Measurements from ENCODE around the gene ARF6.

DNA sequence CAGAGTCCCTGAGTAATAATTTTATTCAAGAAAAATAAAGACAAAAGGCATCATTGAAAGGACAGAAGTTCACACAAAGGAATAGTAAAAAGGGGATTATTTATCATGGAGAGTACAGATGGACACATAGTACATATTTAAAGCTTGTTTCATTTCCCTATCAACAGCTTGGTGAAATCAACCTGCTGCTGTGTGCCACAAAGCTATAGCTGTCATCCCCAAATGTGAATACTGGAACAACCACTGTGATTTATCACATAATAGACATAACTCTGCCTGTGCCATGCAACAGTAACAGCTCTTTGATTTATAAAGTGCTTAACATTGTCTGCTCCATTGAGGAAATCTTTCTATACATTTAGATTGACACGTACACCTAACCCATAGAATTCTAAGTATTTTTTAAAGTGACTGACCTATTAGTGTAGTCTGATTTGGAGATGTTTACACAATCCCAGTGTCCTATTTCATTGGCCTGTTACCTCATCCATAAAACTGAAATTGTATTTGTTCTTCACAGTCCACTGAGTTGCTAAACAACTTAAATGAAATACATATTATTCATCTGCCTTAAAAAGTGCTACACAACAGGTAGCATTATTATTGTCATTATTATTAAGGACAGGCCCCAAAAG lies 43.6 kb upstream of the ARF6 start:
- TF ChIP-seq, protein P1, sequence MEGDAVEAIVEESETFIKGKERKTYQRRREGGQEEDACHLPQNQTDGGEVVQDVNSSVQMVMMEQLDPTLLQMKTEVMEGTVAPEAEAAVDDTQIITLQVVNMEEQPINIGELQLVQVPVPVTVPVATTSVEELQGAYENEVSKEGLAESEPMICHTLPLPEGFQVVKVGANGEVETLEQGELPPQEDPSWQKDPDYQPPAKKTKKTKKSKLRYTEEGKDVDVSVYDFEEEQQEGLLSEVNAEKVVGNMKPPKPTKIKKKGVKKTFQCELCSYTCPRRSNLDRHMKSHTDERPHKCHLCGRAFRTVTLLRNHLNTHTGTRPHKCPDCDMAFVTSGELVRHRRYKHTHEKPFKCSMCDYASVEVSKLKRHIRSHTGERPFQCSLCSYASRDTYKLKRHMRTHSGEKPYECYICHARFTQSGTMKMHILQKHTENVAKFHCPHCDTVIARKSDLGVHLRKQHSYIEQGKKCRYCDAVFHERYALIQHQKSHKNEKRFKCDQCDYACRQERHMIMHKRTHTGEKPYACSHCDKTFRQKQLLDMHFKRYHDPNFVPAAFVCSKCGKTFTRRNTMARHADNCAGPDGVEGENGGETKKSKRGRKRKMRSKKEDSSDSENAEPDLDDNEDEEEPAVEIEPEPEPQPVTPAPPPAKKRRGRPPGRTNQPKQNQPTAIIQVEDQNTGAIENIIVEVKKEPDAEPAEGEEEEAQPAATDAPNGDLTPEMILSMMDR (IDR thresholded peaks at IDR 0.05): no peak
- no peak for TF ChIP-seq POLR2A (IDR thresholded peaks at IDR 0.05)
